CD4-positive, alpha-beta T cell treated with Interleukin-17A for 1 hour (primary cell): Measurements from ENCODE around the gene SYTL3.
A peak's percentile ranks its signal among the peaks of the same experiment; 100 is the strongest.
"Not testable (repeated sequence)": the region's sequence is repeated elsewhere in the genome, so short reads cannot be mapped to it uniquely, and the experiment has no call there.

Experiments used
- DNase-seq: peaks from one replicate; pipeline ENCODE4 v3.0.0-alpha.2; 2020

The SYTL3 gene

DNA sequence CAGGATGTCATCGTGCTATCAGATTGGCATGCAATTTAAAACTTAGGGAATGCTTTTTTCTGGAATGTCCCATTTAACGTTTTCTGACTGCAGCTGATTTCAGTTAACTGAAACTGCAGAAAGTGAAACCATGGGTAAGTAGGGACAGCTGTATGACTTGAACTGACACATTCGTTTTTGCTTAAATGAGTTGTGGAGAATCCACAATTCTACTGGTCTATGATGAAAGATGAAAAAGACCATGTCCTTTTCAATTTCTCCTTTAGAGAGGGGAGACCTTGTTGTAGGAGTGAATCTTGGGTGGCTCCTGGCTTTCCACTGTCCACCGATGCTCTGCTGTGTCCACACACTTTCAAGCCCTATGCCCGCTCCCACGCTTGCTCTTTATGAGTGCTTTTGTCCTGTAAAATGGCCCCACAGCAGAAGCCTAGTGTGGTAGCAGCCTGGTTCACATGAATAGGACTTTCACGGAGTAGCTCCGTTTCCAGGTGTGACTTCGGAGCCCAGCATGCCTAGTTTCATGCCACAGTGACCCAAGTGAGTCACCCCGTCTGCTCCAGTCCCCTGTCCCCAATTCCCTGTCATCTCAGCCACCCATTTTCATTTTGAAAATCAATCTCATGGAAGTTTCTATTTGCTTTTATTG, 27.2 kb upstream of the SYTL3 start:
- DNase-seq, result no peak

GRCh38 chr6:158624684-158625682, 24.9 kb upstream of the SYTL3 start:
- no peak for DNase-seq

DNA sequence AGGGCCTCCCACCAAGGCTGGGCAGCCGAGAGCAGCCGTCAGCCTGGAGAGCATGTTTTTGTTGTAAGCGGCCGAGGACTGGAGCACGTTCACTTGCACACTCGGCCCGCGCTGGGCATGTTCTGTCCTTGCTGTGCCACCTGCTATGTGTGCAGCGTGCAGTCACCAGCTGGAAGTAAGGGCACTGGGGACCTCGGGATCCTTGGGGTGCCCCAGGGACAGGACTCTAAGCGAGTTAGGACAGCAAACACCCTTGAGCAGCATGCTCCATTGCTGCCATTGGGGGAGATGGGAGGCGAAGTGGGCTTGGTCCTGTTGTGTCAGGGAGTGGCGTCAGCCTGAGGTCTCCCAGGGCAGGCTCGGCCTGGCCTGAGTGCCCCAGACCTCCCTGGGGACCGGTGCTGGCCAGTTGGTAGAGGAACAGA, 24.0 kb upstream of the SYTL3 start:
- DNase-seq, result no peak

GRCh38 chr6:158626360-158627167, 23.3 kb upstream of the SYTL3 start:
- no peak for DNase-seq

DNA sequence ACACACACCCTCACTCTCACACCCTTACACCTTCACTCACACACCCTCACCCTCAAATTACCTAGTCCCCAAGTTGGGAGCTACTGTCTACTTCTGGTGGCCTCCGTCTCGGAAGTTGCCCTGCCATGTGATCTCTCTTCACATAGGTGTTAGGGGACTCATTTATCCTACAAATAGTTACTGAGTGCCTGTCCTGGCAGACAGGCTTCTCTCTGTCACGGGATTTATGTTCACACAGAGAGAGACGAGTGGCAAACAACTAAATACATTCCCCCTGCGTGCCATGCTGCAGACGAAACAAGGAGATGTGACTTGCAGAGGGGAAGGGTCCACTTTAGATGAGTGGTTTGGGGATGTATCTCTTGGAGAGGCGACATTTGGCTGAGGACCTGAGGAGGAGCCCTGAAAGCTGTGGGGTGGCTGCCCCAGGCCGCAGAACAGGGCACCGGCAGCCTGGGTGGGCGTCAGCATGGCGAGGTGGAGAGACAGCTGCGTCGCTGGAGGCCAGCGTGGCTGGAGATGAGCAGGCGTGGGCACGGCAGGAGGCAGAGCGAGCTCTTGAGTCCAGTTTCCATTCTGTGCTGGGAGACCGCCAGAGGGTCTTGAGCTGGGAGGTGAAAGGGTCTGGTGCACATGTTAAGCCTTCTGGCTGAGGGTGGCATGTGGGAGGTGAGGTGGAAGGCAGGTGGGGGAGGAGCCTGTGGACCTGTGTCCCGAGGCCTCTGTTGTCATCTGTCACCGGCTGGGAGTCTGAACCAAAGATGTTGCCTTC, 22.5 kb upstream of the SYTL3 start:
- no peak for DNase-seq

DNA sequence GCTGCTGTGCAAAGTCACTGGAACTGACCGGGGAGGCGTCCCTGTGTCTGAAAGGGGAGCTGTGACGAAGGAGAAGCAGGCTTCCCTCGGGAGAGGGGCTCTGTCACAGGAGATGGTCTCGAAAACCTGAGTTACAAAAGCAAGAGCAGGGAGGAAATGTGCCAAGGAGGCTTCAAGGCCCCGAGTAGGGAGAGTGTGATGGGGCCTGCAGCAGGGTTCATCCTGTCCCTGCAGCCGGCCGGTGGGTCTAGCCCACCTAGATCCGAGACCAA, 22.0 kb upstream of the SYTL3 start:
- no peak for DNase-seq

DNA sequence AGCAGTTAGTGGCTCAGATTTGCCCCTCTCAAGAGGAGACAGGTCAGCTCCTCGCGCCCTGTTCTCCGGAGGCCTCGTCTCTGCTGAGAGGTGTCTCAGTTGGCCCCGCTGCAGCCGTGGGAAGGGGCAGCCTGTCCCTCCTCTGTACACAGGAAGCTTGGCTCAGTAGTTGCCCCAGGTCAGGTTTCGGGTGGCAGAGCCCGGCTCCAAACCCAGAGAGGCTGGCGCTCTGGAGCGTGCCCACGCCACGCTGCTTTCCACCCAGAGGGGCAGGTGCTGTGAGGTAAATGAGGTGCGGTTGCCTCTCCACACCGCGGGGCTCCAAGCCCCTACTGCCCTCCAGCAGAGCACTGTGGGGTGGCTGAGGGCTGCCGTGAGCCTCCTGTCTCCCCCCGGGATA, 21.3 kb upstream of the SYTL3 start:
- no peak for DNase-seq

GRCh38 chr6:158629367-158630221, 20.3 kb upstream of the SYTL3 start:
- peak; percentile 40 for DNase-seq

GRCh38 chr6:158630938-158631616, 18.8 kb upstream of the SYTL3 start:
- DNase-seq, result no peak

GRCh38 chr6:158631678-158632537, 17.9 kb upstream of the SYTL3 start:
- no peak for DNase-seq

- DNase-seq, result not testable (repeated sequence)
Measured at GRCh38 chr6:158632538-158633119, 17.2 kb upstream of the SYTL3 start.

DNA sequence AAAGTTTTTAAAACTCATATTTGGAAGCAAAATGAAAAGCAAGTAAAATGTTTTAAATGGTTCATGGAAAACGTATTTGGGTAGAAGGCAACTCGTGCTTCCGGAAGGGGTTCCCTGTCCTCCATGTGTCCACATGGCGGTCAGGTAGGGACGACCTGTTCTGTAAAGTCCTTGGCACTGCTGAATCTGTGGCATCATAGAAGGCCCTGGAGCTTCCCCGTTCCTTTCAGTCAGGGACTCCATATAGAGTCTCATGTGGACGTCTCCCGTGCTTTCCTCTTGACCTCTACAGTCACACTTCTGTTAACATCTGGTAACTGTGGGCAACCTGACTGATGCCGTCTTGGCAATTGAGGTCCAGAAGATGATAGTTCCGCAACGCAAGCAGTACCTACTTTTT, 16.7 kb upstream of the SYTL3 start:
- no peak for DNase-seq

DNA sequence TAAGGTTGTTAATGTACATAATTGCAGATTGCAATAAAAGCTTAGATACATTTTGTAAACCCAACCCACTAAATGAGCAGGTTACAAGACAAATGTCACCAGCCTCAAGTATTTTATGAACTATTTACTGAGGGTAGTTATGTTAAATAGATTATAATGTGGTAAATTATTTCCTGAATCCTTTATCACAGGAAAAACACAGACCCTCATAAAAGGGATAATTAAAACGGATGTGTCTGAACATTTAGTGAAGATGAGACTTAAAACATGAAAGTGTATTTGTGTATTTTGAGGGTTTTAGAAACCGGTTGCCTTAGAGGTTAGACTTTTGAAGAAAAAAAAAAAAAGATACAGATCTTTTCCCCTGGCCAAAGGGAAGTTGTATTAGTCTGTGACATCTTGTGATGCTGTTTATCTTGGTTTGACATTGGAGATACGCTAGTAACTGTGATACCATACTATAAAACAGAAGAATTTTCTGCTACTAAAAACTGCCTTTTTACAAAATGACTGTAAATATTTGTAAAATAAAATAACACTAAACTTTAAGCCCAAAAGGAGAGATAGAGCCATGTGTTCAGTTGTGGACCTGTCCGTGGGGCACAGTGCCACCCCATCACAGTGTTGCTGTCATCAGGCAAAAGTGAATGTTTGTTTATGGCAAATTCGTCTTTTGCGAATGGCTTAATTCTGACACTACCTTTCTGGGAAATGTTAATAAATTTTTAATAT, 15.0 kb upstream of the SYTL3 start:
- peak; percentile 50 for DNase-seq

DNA sequence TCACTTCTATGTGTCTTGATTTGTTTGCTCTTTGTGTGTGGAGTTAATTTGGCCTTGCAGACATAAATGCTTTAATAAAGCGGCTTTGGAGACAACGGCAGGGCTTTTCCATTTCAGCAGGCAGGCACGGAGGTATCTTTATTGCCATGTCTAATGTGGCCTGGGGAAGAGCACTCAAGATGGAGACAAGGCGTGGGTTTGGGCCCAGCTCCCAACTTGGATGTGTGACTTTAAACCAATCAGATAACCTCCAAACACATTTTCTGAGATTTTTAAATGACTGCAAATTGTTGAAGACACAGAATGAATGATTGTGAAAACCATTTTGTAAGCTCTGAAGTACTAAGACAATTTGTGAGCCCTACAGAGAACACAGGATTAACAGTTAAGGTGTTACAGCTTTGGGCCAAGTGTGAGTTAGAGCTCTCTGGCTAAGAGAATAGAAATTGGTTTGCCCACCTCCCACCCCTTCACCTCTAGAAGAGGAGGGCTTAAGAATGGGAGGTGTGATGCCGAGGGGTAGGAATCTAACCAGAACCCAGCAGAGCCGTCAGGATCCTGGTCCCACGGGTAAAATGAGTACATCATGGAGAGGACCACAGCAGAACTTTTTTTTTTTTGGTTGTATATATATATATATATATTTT, 14.3 kb upstream of the SYTL3 start:
- DNase-seq, result no peak

DNA sequence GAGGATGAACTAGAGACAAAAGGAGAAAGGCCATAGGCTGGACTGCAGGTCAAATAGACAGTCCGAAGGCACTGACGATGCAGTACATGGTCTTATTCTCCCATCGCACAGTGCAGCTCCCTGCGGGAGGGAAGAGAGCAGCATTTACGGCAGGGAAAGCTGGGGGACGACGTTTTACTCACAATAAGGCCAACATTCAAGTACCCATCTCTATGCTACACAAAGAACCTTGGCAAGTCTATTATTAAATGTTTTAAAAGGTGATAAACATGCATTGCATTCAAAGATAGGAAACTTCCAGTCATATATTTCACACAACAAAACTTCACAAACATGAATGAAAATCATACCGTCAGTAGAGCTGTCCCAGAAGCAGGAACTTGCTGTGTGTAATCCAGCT, 13.1 kb upstream of the SYTL3 start:
- no peak for DNase-seq

- no peak for DNase-seq
Measured at GRCh38 chr6:158638324-158638854, 11.5 kb upstream of the SYTL3 start.

DNA sequence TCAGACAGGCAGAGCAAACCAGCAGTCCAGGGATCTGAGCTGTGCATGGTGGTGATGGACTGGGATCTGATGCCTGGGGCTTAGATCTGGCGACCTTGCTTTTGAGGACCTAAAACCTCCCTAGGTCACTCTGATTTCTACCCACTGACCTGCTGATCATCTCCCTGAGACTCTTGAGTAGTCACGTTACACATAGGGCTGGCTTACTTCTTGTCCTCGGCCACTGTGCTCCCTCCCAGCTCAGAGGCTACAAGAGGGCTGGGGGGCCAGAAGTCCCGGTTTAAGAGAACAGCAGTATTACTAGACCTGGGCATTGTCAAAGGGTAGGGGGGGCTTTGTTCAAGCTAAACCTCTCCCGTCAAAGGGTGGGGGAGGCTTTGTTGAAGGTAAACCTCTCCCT, 10.8 kb upstream of the SYTL3 start:
- DNase-seq, result no peak

DNA sequence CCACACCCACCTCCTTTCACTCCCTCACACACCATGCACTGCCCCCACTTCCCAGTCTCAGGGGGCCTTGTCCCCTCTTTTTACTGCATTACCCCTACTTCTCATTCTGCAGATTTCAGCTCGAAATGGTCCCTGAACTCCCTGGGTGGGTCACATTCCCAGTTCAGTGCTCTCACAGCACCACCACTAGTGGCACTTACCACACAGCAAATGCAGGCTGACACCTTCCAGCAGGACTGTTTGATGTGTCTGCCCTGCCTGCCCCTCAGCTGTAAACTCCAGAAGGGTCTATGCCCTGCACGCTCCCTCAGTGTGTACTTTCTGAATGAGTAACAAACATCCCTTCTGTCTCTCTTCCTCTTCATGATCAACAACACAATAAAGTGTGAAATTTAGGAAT, 9.3 kb upstream of the SYTL3 start:
- DNase-seq, result no peak
